Measurements from ENCODE around the gene AHDC1.
A peak's percentile ranks its signal among the peaks of the same experiment; 100 is the strongest.

The AHDC1 gene

GRCh38 chr1:27574871-27575831 is 28.8 kb downstream of the AHDC1 start:
- DNase-seq = peak; percentile 92

GRCh38 chr1:27574001-27574781 is 29.8 kb downstream of the AHDC1 start:
- no peak for DNase-seq

GRCh38 chr1:27572679-27573426 is 31.1 kb downstream of the AHDC1 start:
- DNase-seq = no peak

- no peak for DNase-seq
These were observed 31.8 kb downstream of the AHDC1 start for GRCh38 chr1:27572019-27572678.

GRCh38 chr1:27571439-27572018 is 32.4 kb downstream of the AHDC1 start:
- no peak for DNase-seq

GRCh38 chr1:27570784-27571183 is 33.2 kb downstream of the AHDC1 start:
- DNase-seq = no peak

- DNase-seq = no peak
These were observed 33.6 kb downstream of the AHDC1 start for GRCh38 chr1:27570356-27570755.

DNA sequence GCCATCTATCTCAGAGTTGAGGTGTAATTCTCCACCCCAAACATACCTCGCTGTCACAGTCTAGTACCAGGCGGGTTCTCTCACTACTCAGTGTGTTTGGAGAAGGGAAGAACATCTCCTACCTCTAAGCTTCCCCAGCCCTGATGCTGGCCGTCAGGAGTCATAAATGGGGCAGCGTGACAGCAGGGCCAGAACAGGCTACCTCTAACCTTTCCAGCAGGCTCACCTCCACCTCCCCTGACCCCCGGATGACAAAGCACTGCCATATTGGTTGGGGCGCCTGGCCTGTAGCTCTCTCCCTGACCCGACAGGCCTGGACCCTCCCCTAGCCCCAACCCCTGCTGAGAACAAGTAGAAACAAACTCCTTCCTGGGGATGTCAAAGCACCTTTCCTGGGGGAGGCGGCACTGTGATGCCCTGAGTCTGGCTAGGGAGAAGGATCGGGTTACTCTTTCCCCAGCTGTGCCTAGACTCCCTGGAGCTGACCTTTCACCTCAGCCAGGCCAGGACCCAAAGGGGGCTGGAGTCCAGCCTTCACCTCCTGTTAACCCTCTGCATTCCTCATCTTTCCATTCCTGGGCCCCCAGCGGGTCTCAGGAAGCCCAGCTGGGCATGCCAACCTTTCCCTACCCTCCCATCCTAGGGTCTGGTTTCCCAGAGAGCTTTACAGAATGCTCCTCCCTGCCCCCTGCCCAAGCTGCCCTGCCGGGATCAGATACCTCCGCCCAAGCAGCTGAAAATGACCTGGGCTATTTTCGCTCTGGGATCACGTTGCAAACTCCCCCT is 34.2 kb downstream of the AHDC1 start:
- no peak for DNase-seq

DNA sequence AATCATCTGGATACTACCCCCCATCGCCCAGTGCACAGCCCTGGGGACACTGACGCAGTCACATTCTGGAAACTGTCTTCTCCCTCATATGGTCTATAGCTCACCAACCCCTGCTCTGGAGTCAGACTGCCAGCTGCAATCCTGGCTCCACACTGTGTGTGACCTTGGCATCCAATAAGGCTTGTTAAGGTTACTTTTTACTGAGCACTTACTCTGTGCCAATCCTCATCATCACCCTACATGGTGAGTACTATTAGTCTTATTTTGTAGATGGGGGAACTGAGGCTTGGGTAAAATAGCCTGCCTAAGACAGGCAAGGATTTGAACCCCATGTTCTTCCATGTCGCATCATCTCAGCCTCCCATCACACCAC is 34.9 kb downstream of the AHDC1 start:
- no peak for DNase-seq

- DNase-seq = no peak
These were observed 35.5 kb downstream of the AHDC1 start for GRCh38 chr1:27568300-27569087.

DNA sequence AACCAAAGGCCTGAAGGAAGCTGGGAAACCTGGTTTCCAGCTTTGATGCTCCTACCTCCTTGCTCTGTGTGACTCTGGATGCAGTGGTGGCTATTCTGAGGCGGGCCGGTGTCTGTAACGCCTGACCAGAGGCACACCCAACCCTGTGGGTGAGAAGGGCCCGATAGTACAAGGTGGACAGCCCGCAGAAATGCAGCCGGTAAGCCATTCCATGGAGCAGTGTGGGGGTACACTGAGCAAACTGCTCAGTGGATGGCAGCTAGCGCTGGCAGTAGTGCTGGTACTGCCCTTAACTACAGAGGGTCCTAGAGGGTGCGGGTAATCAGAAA is 36.0 kb downstream of the AHDC1 start:
- DNase-seq = no peak

- DNase-seq = no peak
These were observed 36.8 kb downstream of the AHDC1 start for GRCh38 chr1:27567146-27567526.

DNA sequence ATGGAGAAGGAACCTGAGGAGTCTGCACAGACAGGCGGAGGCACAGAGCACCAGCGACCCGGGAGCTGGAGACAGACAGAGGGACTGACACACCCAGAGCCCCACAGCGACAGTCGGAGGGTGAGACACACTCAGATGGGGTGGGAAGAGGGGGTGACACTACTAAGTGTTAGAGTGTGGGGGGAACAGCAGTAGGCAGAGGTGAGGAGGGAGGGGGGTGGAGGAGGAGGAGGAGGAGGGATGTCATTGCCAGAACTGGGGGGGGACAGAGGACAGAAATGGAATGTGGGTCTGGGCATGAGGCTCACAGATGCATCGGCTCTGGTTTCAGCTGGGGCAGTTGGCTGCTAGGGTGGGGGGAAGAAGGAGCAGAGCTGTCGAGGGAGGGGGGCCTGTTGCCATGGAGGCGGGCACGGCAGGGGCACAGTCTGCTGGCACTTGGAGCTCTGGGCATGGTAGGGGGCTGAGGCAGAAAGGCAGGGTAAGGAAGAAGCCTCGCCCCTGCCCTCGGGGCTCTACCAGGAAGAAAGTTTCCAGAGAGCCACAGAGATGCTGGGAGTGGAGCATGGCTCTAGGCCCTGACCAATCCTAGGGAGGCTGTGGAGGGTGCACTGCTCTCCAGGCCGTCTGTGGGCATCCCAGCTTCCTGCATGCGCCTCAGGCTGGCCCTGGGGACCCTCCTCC is 37.3 kb downstream of the AHDC1 start:
- no peak for DNase-seq

DNA sequence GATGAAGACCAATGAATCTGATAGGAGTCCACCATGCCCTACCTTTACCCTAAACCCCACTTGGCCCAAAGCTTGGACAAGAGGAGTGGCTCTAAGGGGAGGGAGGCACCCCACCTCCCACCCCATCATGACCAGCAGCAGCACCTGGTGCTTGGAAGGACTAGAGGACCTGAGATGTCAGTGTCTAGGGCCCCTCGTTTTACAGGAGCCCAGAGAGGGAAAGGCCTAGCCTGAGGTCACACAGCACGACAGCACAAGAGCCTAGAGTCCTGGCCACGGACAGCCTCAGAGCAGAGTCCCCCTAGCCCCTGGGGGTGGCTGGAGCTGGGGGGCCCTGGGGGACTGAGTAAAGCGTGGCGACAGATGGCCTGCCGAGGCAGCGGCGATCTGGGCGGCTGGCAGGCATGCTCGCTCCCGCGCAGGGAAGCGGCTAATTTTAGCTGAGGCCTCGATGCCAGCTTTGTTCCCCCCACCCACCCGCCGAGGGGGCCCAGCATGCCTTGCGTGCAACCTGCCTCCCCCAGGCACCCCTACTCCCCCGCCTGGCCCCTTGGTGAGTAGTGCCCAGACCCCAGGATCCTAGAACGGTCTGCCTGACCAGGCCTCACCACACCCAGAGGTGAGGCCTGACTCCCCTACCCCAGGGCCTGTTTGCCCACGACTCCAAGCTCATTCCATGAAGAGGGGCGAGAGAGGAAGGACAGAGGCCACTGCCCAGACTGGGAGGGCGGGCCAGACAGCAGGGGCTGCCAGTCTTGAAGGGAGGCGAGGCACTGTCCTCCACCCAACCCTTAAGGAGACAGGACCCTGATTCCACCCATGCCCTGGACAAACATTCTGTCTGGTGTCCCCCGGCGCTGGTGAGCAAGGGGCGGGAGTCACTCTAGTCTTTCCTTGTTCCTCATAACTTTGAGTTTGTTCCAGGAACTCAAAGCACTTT is 39.0 kb downstream of the AHDC1 start:
- no peak for DNase-seq

DNA sequence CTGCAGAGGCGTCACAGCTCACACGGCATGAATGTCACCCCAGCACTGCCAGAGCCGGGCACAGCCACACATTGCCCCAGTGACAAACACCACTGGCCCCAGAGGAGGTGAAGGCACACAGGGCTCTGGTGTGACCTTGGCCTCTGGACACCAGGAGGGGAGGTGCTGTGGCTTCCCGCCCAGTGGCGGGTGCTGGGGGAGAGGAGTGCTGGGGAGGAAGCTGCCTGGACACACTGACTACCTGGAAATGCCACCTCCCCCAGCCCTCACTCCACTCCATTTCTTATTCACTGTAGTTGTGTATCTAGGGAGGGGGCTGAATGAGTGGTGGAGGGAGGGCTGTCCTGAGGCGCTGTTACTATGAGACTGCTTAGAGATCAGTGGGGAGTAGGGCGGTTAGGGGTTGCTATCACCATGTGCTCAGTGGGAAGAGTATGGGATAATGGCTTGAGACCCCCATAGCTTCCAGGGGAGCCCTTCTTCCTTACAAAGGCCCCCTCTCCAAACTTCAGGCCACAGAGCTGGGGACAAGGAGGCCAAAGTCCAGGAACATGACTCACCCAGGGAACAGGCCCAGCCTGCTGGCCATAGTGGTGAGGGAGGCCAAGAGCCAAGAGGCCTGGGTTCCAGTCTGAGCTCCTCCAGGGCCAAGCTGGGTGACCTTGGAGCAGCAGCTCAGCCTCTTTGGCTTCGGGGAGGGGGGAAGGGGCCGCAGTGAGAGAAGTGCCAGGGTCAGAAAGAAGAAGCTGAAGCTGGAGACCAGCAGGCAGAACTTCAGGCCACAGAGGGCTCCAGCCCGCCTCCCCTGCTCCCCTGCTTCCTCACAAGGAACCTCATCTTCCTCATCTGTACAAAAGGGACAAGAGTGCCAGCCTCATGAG is 40.1 kb downstream of the AHDC1 start:
- DNase-seq = no peak

DNA sequence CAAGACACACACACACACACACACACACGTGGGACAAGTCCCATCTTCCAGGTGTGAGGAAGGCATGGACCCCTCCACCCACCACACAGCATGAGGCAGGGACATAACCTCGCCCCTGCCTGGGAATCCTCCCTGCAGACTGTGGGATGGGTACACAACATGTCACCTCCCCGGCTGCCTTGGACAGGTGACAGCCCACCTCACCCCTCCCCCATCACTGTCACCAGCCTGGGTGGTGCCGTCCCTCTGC is 40.7 kb downstream of the AHDC1 start:
- DNase-seq = no peak

GRCh38 chr1:27562534-27563340 is 41.2 kb downstream of the AHDC1 start:
- no peak for DNase-seq

All from NCI-H510A treated with DMSO at 0.1 percent for 48 hours (cell line).